Activated CD4-positive, CD25-positive, alpha-beta regulatory T cell (primary cell): ENCODE results near the gene GRWD1.

Experiments
- DNase-seq, 4 experiments: peaks; one replicate each; lab custom pipeline; 2025; lab: John Stamatoyannopoulos, UW

Gene GRWD1

DNA sequence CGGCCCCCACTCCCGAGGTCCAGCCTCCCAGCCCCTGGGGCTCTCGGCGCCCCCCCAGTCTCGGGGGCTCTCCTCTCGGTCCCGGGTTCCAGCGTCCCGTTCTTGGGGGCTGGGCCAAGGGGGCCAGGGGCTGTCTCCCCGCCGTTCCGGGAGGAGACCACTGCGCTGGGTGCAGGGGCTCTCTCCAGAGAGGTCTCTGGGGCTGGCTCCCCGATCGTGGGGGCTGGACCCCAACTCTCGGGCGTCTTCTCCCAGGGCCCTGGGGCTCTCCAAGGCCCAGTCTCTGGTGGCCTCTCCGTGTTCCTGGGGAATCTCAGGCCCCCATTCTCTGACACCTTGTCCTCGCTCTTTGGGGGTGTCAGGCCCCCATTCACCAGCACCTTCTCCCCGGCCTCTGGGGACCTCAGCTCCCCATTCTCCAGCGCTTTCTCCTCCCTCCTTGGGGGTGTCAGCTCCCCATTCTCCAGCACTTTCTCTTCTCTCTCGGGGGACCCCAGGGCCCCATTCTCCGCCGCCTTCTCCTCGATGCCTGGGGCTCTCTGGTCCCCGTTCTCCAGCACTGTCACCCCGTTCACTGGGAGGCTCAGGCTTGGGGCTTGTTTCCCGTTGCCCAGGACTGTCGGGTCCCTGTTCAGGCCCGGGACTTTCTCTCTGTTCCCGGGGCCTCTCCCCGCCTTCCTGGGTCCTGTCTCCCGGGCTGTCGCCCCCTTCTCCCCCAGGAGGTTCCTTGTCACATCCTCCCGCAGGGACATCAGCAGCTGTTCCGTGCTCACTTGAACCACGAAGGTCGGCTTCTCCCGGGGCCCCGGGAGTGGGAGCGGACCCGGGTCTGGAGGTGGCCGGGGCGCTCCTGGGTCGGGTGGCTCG is 52.2 kb downstream of the GRWD1 start:
- no peak for DNase-seq

DNA sequence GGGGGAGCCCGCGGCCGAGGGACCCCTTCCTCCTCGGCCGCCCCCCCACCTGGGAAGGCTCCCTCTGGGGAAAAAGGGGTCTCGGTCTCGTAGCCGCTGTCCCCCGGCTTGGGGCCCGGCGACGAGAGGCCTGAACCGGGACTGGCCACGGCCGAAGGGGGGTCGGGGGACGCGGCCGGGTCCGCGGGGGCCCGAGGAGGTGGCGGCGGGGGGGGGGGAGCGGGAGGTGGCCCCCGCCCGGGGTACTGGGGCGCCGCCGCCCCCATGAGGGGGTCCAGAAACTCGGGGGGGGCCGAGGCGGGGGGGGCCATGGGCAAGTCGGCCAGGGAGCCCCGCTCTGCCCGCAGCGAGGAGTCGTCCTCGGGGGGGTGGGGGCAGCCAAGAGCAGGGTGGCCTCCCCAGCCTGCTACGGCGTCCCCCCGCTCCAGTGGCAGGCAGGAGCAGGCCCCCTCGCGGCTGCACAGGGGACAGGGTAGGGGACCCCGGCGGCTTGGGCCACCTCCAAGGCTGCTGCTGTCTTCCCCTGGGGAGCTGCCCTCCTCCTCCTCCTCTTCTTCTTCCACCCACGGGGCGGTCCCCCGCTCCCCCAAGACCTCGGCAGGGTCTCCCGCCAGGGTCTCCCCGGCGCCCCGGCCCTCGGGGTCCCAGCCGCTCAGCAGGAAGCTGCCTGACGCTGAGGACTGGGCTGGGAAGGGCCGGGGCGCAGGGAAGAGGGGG is 53.0 kb downstream of the GRWD1 start:
- no peak for DNase-seq

DNA sequence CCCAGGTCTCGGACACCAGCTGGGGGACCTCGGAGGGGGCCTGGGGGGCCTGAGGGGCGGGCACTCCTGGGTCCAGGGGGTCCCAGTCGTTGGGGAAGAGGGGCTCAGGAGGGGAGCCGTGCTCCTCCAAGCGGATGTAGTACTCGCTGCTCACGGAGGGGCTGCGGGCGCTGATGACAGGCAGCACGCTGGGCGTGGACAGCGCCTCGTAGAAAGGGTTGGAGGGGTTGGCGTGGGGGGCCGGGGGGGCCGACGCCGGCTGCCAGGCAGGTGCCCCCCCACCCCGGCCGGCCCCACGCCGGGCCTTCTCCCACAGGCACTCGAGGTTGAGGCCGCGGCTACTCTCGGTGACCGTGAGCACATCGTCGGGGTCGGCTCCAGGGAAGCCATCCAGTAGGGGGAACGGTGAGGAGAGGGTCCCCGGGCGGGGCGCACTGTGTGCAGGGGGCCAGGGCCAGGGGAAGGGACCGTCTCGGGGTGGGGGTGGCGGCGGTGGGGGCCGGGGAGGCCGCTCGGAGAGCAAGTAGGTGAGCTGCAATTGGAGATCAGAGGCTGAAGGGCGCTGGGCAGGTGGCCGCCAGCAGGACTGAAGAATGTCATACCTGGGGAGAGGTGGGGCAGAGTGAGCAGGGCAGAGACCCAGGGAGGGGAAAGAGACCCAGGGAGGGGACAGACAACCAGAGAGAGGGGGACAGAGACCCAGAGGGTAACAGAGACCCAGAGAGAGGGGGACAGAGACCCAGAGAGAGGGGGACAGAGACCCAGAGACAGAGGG is 53.7 kb downstream of the GRWD1 start:
- DNase-seq, result no peak

DNA sequence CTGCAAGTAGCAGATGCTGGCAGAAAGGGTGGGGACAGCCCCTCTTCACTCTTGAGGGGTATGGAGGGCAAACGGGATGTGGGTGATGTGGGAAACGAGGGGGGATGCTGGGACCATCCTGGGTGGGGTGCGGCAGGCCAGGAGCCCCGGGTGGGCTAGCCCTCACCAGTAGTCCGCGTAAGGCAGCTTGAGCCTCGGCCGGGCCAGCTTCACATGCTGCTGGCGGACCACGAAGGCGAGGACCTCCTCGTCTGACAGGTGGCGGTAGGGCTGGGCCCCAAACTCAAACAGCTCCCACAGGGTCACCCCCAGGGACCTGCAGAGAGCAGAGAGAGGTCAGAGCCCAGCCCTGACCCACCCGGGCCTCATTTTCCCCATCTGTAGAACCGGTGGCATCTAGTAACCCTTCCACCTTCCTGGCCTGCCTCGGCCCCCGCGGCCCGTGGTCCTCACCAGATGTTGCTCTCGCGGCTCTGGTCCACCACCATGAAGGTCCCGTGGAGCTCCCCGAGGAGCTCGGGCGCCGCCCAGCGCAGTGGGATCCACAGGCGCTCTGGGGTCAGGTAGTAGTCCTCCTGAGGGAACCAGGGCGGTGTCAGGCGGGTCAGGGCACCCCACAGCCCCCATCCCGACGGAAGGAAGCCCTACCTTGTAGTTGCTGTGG is 55.2 kb downstream of the GRWD1 start:
- no peak for DNase-seq

- peak in 1 of 4 experiments; percentile 58 for DNase-seq
Measured at GRCh38 chr19:48501494-48502349, 55.9 kb downstream of the GRWD1 start.

DNA sequence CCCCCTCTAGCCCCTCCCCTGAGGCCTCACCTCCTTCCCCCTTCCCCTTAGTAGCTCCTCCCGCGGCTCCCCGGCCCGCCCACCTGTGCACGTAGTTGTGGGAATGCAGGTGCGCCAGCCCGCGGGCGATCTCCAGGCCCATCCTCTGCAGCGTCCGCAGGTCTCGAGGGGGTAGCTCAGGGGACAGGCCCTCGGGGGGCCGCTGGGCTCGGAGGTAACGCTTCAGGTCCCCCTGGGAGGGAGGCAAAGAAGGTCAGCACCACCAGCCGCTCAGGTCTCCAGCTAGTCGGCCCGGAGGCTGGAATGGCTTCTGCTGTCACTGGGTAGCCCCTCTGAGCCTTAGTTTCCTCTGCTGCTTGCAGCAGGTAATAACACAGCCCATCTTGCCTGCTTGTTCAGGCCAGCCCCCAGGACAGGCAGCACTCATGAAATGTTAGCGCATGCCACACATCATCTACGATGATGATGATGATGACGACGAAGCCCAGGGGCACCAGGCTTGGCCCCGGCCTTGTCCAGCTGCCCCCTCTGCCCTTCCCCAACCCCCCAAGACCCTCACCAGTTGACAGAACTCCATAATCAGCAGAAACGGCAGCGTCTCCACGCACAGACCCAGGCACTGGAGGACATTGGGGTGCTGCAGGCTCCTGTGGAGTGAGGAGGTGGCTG is 56.7 kb downstream of the GRWD1 start:
- peak in 2 of 4 experiments; percentile 29 to 40 for DNase-seq

GRCh38 chr19:48506138-48506733 is 60.5 kb downstream of the GRWD1 start:
- DNase-seq, result no peak
